ENCODE data around the gene STX8.
"Not testable (repeated sequence)": the region's sequence is repeated elsewhere in the genome, so short reads cannot be mapped to it uniquely, and the experiment has no call there.

STX8 gene

DNA sequence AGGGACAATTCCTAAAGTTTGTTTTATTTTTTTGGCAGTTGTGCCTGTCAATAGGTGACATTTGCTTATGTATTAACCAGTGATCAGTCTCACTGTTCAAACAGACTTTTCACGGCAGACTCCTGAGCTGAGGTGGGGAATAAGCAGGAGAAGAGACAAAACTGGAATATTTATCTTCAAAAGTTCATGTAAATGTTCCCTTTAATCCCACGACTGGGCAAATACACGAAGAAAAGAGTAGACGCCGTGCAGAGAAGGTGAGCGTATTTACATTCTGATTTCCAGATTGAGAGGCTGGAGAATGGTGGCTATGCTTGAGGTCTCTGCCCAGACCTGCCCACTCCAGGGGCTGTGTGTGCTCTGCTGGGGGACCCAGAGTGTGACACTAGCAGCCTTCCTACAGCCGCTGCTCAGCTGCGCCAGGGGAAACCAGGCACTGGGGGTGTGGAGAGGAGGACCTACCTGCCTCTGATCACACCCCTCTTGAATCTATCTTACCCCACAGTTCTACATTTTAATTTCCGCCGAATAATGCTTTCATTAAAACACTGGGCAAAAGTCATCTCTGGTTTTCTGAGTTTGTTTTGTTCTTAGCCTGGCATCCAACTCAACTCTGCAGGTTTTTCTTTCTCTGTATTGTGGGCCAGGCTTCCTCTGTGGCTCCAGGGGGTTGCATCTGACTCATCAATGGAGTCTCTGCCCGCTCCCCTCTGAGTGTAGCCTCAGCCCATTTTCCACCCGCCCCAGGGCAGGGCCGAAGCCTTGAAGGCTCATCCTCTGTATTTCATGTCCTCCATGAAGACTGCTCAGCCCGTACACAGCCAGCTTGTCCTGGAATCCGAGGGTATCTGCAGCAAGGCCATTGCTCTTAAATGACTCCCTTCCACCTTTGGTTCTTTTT is 317.3 kb downstream of the STX8 start:
- Histone ChIP-seq H3K23ac (ENCODE audit: low read length) (no peak overlapping the region), H3K9me3 (ENCODE audit: insufficient read depth, low read depth, low read length) (no peaks in the 10 kb centered on the region), H2BK120ac (ENCODE audit: insufficient read depth, low read length, poor library complexity) (no peak overlapping the region), H4K91ac (ENCODE audit: low read depth, low read length) (no peak overlapping the region), H2BK5ac (ENCODE audit: low read depth, low read length, poor library complexity) (no peak overlapping the region), H3K79me1 (ENCODE audit: low read length) (peaks cover 2% of the 10 kb centered on the region), H3K27me3 (ENCODE audit: insufficient read depth, low read length) (no peaks in the 10 kb centered on the region), H3K9ac (ENCODE audit: low read length) (no peak overlapping the region), H2AFZ (ENCODE audit: insufficient read depth, low read length, poor library complexity) (no peak overlapping the region), H3K4me1 (ENCODE audit: control insufficient read depth in 1 of 2, insufficient read depth in 2 of 2, low read length in 2 of 2) (peaks cover 7 to 16% of the 10 kb centered on the region in 2 experiments), H3K4me3 (ENCODE audit: low read depth, low read length) (no peak overlapping the region), H2AK5ac (ENCODE audit: low read length) (no peak overlapping the region), H4K8ac (ENCODE audit: low read depth, low read length) (no peak overlapping the region), H3K4ac (ENCODE audit: low read depth, low read length) (no peak overlapping the region), H3K79me2 (ENCODE audit: control insufficient read depth, insufficient read depth, low read length, poor library complexity) (no peaks in the 10 kb centered on the region), H3K36me3 (ENCODE audit: control insufficient read depth in 1 of 2, insufficient read depth in 2 of 2, low read length in 2 of 2) (no peaks in the 10 kb centered on the region), H3K27ac (ENCODE audit: low read depth, low read length) (no peak overlapping the region), H3K14ac (ENCODE audit: low read length) (no peak overlapping the region), H3K18ac (ENCODE audit: low read length) (no peak overlapping the region), H2BK12ac (ENCODE audit: low read length) (no peak overlapping the region), H4K12ac (ENCODE audit: low read depth, low read length) (no peak overlapping the region), H3K4me2 (ENCODE audit: low read length) (no peak overlapping the region)
- WGBS (ENCODE audit: extremely low coverage, insufficient coverage, insufficient read length), result no CpG with 5 or more reads among the region's 15 CpGs
- peak; percentile 92 to 93 for DNase-seq

DNA sequence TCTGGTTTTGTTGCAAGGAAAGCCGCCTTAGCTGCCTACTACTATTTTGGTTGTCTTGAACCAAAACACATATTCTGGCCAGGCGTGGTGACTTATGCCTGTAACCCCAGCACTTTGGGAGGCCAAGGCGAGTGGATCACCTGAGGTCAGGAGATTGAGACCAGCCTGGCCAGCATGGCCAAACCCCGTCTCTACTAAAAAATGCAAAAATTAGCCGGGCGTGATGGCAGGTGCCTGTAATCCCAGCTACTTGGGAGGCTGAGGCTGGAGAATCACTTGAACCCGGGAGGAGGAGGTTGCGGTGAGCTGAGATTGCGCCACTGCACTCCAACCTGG is 318.0 kb downstream of the STX8 start:
- not testable (repeated sequence) for H4K12ac ChIP-seq (ENCODE audit: low read depth, low read length); H3K18ac ChIP-seq (ENCODE audit: low read length); H2AK5ac ChIP-seq (ENCODE audit: low read length); H3K4me3 ChIP-seq (ENCODE audit: low read depth, low read length); H2BK12ac ChIP-seq (ENCODE audit: low read length); H3K4ac ChIP-seq (ENCODE audit: low read depth, low read length); H3K9ac ChIP-seq (ENCODE audit: low read length); H3K27me3 ChIP-seq (ENCODE audit: insufficient read depth, low read length); H3K79me1 ChIP-seq (ENCODE audit: low read length); H3K79me2 ChIP-seq (ENCODE audit: control insufficient read depth, insufficient read depth, low read length, poor library complexity); H3K36me3 ChIP-seq (ENCODE audit: control insufficient read depth in 1 of 2, insufficient read depth in 2 of 2, low read length in 2 of 2); H3K9me3 ChIP-seq (ENCODE audit: insufficient read depth, low read depth, low read length); H3K23ac ChIP-seq (ENCODE audit: low read length); H3K27ac ChIP-seq (ENCODE audit: low read depth, low read length); H2AFZ ChIP-seq (ENCODE audit: insufficient read depth, low read length, poor library complexity); H4K91ac ChIP-seq (ENCODE audit: low read depth, low read length); H3K14ac ChIP-seq (ENCODE audit: low read length); H2BK120ac ChIP-seq (ENCODE audit: insufficient read depth, low read length, poor library complexity); H3K4me2 ChIP-seq (ENCODE audit: low read length); H4K8ac ChIP-seq (ENCODE audit: low read depth, low read length); H2BK5ac ChIP-seq (ENCODE audit: low read depth, low read length, poor library complexity)
- peaks cover 7 to 16% of the 10 kb centered on the region in 2 experiments for H3K4me1 ChIP-seq (ENCODE audit: control insufficient read depth in 1 of 2, insufficient read depth in 2 of 2, low read length in 2 of 2)
- DNase-seq, result peak; percentile 52 to 71
- WGBS (ENCODE audit: extremely low coverage, insufficient coverage, insufficient read length), result no CpG with 5 or more reads among the region's 9 CpGs

DNA sequence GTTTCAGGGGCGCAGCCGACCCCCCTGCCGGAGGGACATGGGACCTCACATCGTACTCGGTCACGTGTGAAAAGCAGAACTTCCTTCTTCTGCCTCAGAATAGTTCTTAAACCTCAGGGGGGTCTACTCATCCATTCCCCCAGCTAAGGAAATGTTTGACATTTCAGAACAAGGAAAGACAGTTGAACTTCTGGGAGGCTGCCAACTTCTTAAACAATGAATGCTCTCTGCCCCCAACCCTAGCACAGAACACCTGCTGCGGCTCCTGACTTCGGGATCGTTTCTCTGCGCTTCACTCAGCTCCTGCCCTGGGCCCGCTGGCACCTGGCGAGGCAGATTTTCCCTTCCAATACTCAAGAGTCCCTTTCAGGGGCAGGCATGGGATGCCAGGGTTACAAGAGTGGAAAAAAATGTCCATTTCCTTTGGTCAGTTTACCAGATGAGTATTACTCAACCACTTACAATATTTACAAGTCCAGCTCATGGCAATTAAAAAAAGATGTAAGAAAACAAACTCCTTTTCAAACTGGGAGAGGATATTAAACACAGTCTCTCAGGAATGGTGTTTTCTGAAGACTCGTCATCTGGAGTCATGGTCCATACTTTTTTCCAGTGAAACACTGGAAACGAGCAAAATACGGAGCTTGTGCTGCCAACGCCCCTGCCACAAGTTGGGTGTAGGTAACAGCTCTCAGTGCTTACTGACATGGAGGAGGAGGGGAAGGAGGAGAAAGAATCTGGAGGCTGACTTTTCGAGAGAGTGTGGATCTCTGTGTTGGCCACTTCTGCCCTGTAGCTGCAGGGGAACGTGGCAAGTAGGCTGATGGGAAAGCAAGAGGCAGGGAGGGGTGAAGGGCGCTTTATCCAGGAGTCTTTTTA is 318.6 kb downstream of the STX8 start:
- H2AK5ac ChIP-seq (ENCODE audit: low read length), result no peak overlapping the region
- no peak overlapping the region for H4K12ac ChIP-seq (ENCODE audit: low read depth, low read length)
- no CpG with 5 or more reads among the region's 19 CpGs for WGBS (ENCODE audit: extremely low coverage, insufficient coverage, insufficient read length)
- no peaks in the 10 kb centered on the region for H3K36me3 ChIP-seq (ENCODE audit: control insufficient read depth in 1 of 2, insufficient read depth in 2 of 2, low read length in 2 of 2)
- H3K4me1 ChIP-seq (ENCODE audit: control insufficient read depth in 1 of 2, insufficient read depth in 2 of 2, low read length in 2 of 2), result peaks cover 7 to 16% of the 10 kb centered on the region in 2 experiments
- peak; percentile 31 to 61 for DNase-seq
- no peak overlapping the region for H3K9ac ChIP-seq (ENCODE audit: low read length)
- H3K9me3 ChIP-seq (ENCODE audit: insufficient read depth, low read depth, low read length), result no peaks in the 10 kb centered on the region
- H4K91ac ChIP-seq (ENCODE audit: low read depth, low read length), result no peak overlapping the region
- H3K14ac ChIP-seq (ENCODE audit: low read length), result no peak overlapping the region
- H3K23ac ChIP-seq (ENCODE audit: low read length), result no peak overlapping the region
- peaks cover 2% of the 10 kb centered on the region for H3K79me1 ChIP-seq (ENCODE audit: low read length)
- no peak overlapping the region for H3K4ac ChIP-seq (ENCODE audit: low read depth, low read length)
- no peaks in the 10 kb centered on the region for H3K79me2 ChIP-seq (ENCODE audit: control insufficient read depth, insufficient read depth, low read length, poor library complexity)
- no peak overlapping the region for H2BK120ac ChIP-seq (ENCODE audit: insufficient read depth, low read length, poor library complexity)
- H3K27me3 ChIP-seq (ENCODE audit: insufficient read depth, low read length), result no peaks in the 10 kb centered on the region
- H3K4me2 ChIP-seq (ENCODE audit: low read length), result no peak overlapping the region
- H3K27ac ChIP-seq (ENCODE audit: low read depth, low read length), result no peak overlapping the region
- no peak overlapping the region for H3K18ac ChIP-seq (ENCODE audit: low read length)
- no peak overlapping the region for H2BK12ac ChIP-seq (ENCODE audit: low read length)
- H2BK5ac ChIP-seq (ENCODE audit: low read depth, low read length, poor library complexity), result no peak overlapping the region
- H4K8ac ChIP-seq (ENCODE audit: low read depth, low read length), result no peak overlapping the region
- no peak overlapping the region for H3K4me3 ChIP-seq (ENCODE audit: low read depth, low read length)
- no peak overlapping the region for H2AFZ ChIP-seq (ENCODE audit: insufficient read depth, low read length, poor library complexity)

DNA sequence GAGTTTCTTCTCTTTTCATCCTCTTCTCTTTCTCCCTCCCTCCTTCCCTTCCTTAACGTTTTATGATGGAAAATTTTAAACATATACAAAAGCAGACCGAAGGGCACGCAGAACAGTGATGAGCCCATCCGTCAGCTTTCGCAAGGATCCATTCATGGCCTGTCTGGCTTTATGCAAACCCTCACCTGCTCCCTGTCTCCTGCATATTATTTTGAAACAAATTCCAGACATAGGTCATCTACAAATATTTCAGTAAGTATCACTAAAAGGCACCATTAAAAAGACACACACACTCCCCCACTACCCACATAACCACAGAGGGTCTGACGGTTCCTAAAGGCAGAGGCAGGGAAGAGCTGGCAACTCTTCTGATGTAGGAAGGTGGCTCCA is 319.3 kb downstream of the STX8 start:
- Histone ChIP-seq H2BK120ac (ENCODE audit: insufficient read depth, low read length, poor library complexity) (no peak overlapping the region), H3K27me3 (ENCODE audit: insufficient read depth, low read length) (no peaks in the 10 kb centered on the region), H3K9me3 (ENCODE audit: insufficient read depth, low read depth, low read length) (no peaks in the 10 kb centered on the region), H2BK5ac (ENCODE audit: low read depth, low read length, poor library complexity) (no peak overlapping the region), H3K9ac (ENCODE audit: low read length) (no peak overlapping the region), H3K79me1 (ENCODE audit: low read length) (peaks cover 2% of the 10 kb centered on the region), H3K14ac (ENCODE audit: low read length) (no peak overlapping the region), H3K23ac (ENCODE audit: low read length) (no peak overlapping the region), H4K12ac (ENCODE audit: low read depth, low read length) (no peak overlapping the region), H3K4ac (ENCODE audit: low read depth, low read length) (no peak overlapping the region), H2AK5ac (ENCODE audit: low read length) (no peak overlapping the region), H4K8ac (ENCODE audit: low read depth, low read length) (no peak overlapping the region), H3K36me3 (ENCODE audit: control insufficient read depth in 1 of 2, insufficient read depth in 2 of 2, low read length in 2 of 2) (no peaks in the 10 kb centered on the region), H3K79me2 (ENCODE audit: control insufficient read depth, insufficient read depth, low read length, poor library complexity) (no peaks in the 10 kb centered on the region), H3K27ac (ENCODE audit: low read depth, low read length) (no peak overlapping the region), H3K18ac (ENCODE audit: low read length) (no peak overlapping the region), H3K4me1 (ENCODE audit: control insufficient read depth in 1 of 2, insufficient read depth in 2 of 2, low read length in 2 of 2) (peaks cover 7 to 16% of the 10 kb centered on the region in 2 experiments), H3K4me3 (ENCODE audit: low read depth, low read length) (no peak overlapping the region), H3K4me2 (ENCODE audit: low read length) (no peak overlapping the region), H2BK12ac (ENCODE audit: low read length) (no peak overlapping the region), H2AFZ (ENCODE audit: insufficient read depth, low read length, poor library complexity) (no peak overlapping the region), H4K91ac (ENCODE audit: low read depth, low read length) (no peak overlapping the region)
- DNase-seq, result peak; percentile 86 to 92
- WGBS (ENCODE audit: extremely low coverage, insufficient coverage, insufficient read length), result no CpG with 5 or more reads among the region's 6 CpGs
